GM12878 (cell line): ENCODE results near the gene RNF11. TPM values are rescaled to one million over a fixed set of nuclear protein-coding genes. Genes with fewer than 3 reads are reported as not detected.

ENCODE experiments used
- ATAC-seq: fragments of 200-7000 bp; cut with Tn5 transposase; 3 replicates; pipeline ENCODE4 v1.9.1; 2020; ENCODE audit warnings: mild to moderate bottlenecking, moderate library complexity
- BruUV-seq: library from RNA; stranded (reverse); fragments of 400-500 nt; replicated peaks from 2 replicates; lab custom pipeline; 2021; lab: Mats Ljungman, UMichigan
- CTCF ChIA-PET: fragments of 300-600 bp; sonication (Branson Sonifier 250); formaldehyde crosslinking; extraction: SDS; loops from one replicate; lab custom pipeline; 2021; ENCODE audit warnings: inconsistent platforms; lab: Yijun Ruan, JAX
- POLR2A ChIA-PET: fragments of 350-600 bp; formaldehyde crosslinking; extraction: SDS; loops from one replicate; lab custom pipeline; 2021; ENCODE audit warnings: inconsistent platforms; lab: Charles Lee
- RAD21 ChIA-PET: fragments of 300-600 bp; sonication (Branson Sonifier 250); formaldehyde crosslinking; loops from one replicate; lab custom pipeline; 2023; ENCODE audit warnings: antibody characterized with exemption; ENCODE audit not compliant: unreplicated experiment; lab: Charles Lee
- SMC1A ChIA-PET: fragments of 300-600 bp; sonication (Branson Sonifier 250); formaldehyde crosslinking; loops from one replicate; lab custom pipeline; 2023; ENCODE audit not compliant: unreplicated experiment, uncharacterized antibody; lab: Charles Lee
- DNase-seq: peaks from one replicate; pipeline ENCODE4 v3.0.0-alpha.2; 2011; ENCODE audit warnings: low read depth, low spot score
- FAIRE-seq: peaks from 3 replicates; lab custom pipeline; 2011; peaks lifted over from hg19 to GRCh38; lab: Jason Lieb, UNC
- H2AFZ ChIP-seq: 2 replicates; pipeline ENCODE4 v1.6.0; 2011; ENCODE audit warnings: low read depth, low read length, control low read depth; ENCODE audit not compliant: control insufficient read depth
- H3K27ac ChIP-seq: 2 replicates; pipeline ENCODE4 v1.5.1; 2011; ENCODE audit warnings: control low read depth; ENCODE audit not compliant: control insufficient read depth, insufficient read depth
- H3K27me3 ChIP-seq, 2 experiments: replicated peaks in 1 of 2; 2 replicates each; pipeline versions ENCODE4 v1.6.0 to v1.6.1; 2011; ENCODE audit warnings: low read length in 1 of 2; ENCODE audit not compliant: control insufficient read depth in 2 of 2, insufficient read depth in 2 of 2
- H3K36me3 ChIP-seq, 2 experiments: 2 replicates each; pipeline ENCODE4 v1.5.1; 2011; ENCODE audit warnings: low read length in 1 of 2; ENCODE audit not compliant: control insufficient read depth in 2 of 2, insufficient read depth in 2 of 2
- H3K4me1 ChIP-seq: 2 replicates; pipeline ENCODE4 v1.6.1; 2011; ENCODE audit warnings: mild to moderate bottlenecking, low read length, moderate library complexity, mixed read lengths; ENCODE audit not compliant: control insufficient read depth, insufficient read depth
- H3K4me2 ChIP-seq: 2 replicates; pipeline ENCODE4 v1.6.0; 2011; ENCODE audit warnings: control low read depth; ENCODE audit not compliant: control insufficient read depth, insufficient read depth
- H3K4me3 ChIP-seq: fragments of 200-600 bp; sonication (generic); 2 replicates; pipeline ENCODE4 v1.5.1; 2016
- H3K79me2 ChIP-seq: 2 replicates; pipeline ENCODE4 v1.6.0; 2011; ENCODE audit warnings: low read length; ENCODE audit not compliant: control insufficient read depth, insufficient read depth
- H3K9ac ChIP-seq: 2 replicates; pipeline ENCODE4 v1.8.0; 2011; ENCODE audit warnings: low read length, control low read depth, mixed read lengths; ENCODE audit not compliant: control insufficient read depth, insufficient read depth
- H3K9me3 ChIP-seq: replicated peaks from 3 replicates; pipeline ENCODE4 v1.5.1; 2011; ENCODE audit warnings: mild to moderate bottlenecking, low read length; ENCODE audit not compliant: control insufficient read depth, insufficient read depth
- H4K20me1 ChIP-seq: 2 replicates; pipeline ENCODE4 v1.6.0; 2011; ENCODE audit not compliant: control insufficient read depth, insufficient read depth
- CEBPB ChIP-seq, 2 experiments: fragments of 150-350 bp in 1 of 2; IDR thresholded peaks; 2 replicates each; pipeline ENCODE4 v1.6.1; 2012 to 2014; ENCODE audit warnings: low read depth in 2 of 2, low read length in 2 of 2, borderline replicate concordance in 1 of 2, inconsistent platforms in 1 of 2
- IKZF1 ChIP-seq: fragments of 450-650 bp; conservative IDR thresholded peaks from 2 replicates; pipeline ENCODE4 v1.6.1; 2017; ENCODE audit warnings: antibody characterized with exemption, mild to moderate bottlenecking
- JUND ChIP-seq: IDR thresholded peaks from 2 replicates; pipeline ENCODE4 v1.6.1; 2012; ENCODE audit warnings: low read depth, mild to moderate bottlenecking, low read length, improper control_type of control experiment, moderate library complexity
- KDM1A ChIP-seq: fragments of 200-600 bp; sonication (generic); IDR thresholded peaks from 2 replicates; pipeline ENCODE4 v1.6.1; 2016; ENCODE audit warnings: borderline replicate concordance
- MTA3 ChIP-seq: IDR thresholded peaks from 2 replicates; pipeline ENCODE4 v1.6.1; 2012; ENCODE audit warnings: low read length, inconsistent platforms, borderline replicate concordance
- NFXL1 ChIP-seq: fragments of 450-650 bp; IDR thresholded peaks from 2 replicates; pipeline ENCODE4 v1.6.1; 2017; ENCODE audit warnings: antibody characterized with exemption, mild to moderate bottlenecking, borderline replicate concordance
- PAX5 ChIP-seq: IDR thresholded peaks from 2 replicates; pipeline ENCODE4 v1.6.1; 2011; ENCODE audit warnings: low read depth, low read length, borderline replicate concordance
- PML ChIP-seq: IDR thresholded peaks from 2 replicates; pipeline ENCODE4 v1.6.1; 2012; ENCODE audit warnings: low read length, inconsistent platforms
- POLR2AphosphoS2 ChIP-seq: IDR thresholded peaks from 2 replicates; pipeline ENCODE4 v1.6.1; 2011; ENCODE audit warnings: low read depth, mild to moderate bottlenecking, low read length, improper control_type of control experiment, moderate library complexity
- POU2F2 ChIP-seq: IDR thresholded peaks from 3 replicates; pipeline ENCODE4 v1.6.1; 2011; ENCODE audit warnings: low read depth, mild to moderate bottlenecking, low read length, borderline replicate concordance
- RAD21 ChIP-seq: IDR thresholded peaks from 2 replicates; pipeline ENCODE4 v1.6.1; 2011; ENCODE audit warnings: mild to moderate bottlenecking, low read depth, low read length, moderate library complexity; ENCODE audit not compliant: insufficient read depth
- RFX5 ChIP-seq: IDR thresholded peaks from 2 replicates; pipeline ENCODE4 v1.6.1; 2011; ENCODE audit warnings: low read depth, low read length, improper control_type of control experiment
- SMARCA5 ChIP-seq: fragments of 450-650 bp; IDR thresholded peaks from 2 replicates; pipeline ENCODE4 v1.6.1; 2017; ENCODE audit warnings: mild to moderate bottlenecking
- SP1 ChIP-seq: IDR thresholded peaks from one replicate; pipeline ENCODE4 v1.6.1; 2011; ENCODE audit warnings: low read depth, low read length
- SUZ12 ChIP-seq: fragments of 200-600 bp; sonication (generic); IDR thresholded peaks from one replicate; pipeline ENCODE4 v1.6.1; 2018; ENCODE audit warnings: antibody characterized with exemption, mild to moderate bottlenecking; ENCODE audit not compliant: unreplicated experiment
- ZBED1 ChIP-seq: IDR thresholded peaks from 2 replicates; pipeline ENCODE4 v1.6.1; 2016; ENCODE audit warnings: borderline replicate concordance
- ZSCAN29 ChIP-seq: fragments of 450-650 bp; IDR thresholded peaks from 2 replicates; pipeline ENCODE4 v1.6.1; 2017; ENCODE audit warnings: mild to moderate bottlenecking, moderate library complexity
- WGBS: methylation state at CpG from one replicate; pipeline ENCODE4 v1.1.6; 2016; ENCODE audit warnings: low lambda C conversion rate; ENCODE audit not compliant: insufficient replicate concordance, insufficient coverage; ENCODE audit errors: missing lambda C conversion rate; 5-methylcytosine and 5-hydroxymethylcytosine counted together
- in situ Hi-C: fragments of 300-500 bp; cut with MboI; formaldehyde crosslinking; loops from 9 replicates; pipeline ENCODE4 v1.14.3; 2018; ENCODE audit warnings: mixed read lengths
- intact Hi-C: fragments of 100-400 bp; cut with micrococcal nuclease; formaldehyde crosslinking; loops from one replicate; pipeline ENCODE4 v1.14.2; 2022; ENCODE audit not compliant: unreplicated experiment
- polyA plus RNA-seq, 11 experiments: library from polyadenylated mRNA; depleted of rRNA in 4 of 11; unstranded in 6 of 11; stranded (reverse) in 5 of 11; fragments of >200 nt; fragmentation: Nextera tagmentation in 4 of 11; fragmentation: Illumina TruSeq in 1 of 11; extraction: Ambion mirVana in 4 of 11; extraction: Trizol in 1 of 11; gene quantifications; 1 replicate in 1 of 11; 2 replicates in 10 of 11; pipeline versions ENCODE4 v1.2.1 to v1.2.3, GENCODE V29; 2011 to 2016; ENCODE audit warnings: inconsistent platforms in 2 of 11, missing spikeins in 2 of 11, low read depth in 1 of 11
- total RNA-seq, 4 experiments: library from RNA; depleted of rRNA in 3 of 4; stranded (reverse); fragments of >200 nt in 3 of 4; fragmentation: Illumina TruSeq in 1 of 4; extraction: Trizol in 1 of 4; gene quantifications; 2 replicates each; pipeline versions ENCODE4 v1.2.1 to v1.2.3, GENCODE V29; 2013 to 2021
- TF ChIP-seq, protein P1 (sequence below): fragments of 450-650 bp; IDR thresholded peaks from 2 replicates; pipeline ENCODE4 v1.6.1; 2017; ENCODE audit warnings: mild to moderate bottlenecking, low read depth, inconsistent platforms; ENCODE audit not compliant: poor library complexity, severe bottlenecking

The RNF11 gene
- total and polyA plus RNA-seq, 10 of the 15 experiments (the other 5 are each of a cell fraction or from before 2014, with no cell fraction given): 9.5 to 43.6 (median 32.3) TPM

DNA sequence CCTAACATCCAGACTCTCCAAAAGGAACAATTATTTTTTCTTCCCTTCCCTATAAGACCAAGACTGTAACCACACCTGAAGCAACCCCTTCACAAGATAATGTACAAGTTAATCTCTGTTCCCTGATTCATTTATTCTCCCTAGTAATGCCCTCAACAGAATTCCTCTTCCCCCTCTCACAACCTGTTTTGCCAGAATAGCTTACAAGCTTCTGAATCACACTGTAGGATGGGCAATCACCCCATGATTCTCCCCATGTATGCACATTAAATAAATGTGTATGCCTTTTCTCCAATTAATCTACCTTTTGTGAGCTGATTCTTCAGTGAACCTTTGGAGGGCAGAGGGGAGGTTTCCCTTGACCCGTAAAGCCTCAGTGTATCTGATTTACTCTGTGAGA, 20.9 kb upstream of the RNF11 start:
- no peak for FAIRE-seq
- Histone ChIP-seq H4K20me1 (no peaks in the 10 kb centered on the region), H3K79me2 (no peaks in the 10 kb centered on the region), H3K9ac (no peak overlapping the region), H3K27ac (no peak overlapping the region; the same call in 1 of the 2 replicates), H3K36me3 (no peaks in the 10 kb centered on the region), H3K4me2 (peak overlapping the region; percentile 76; the same call in 1 of the 2 replicates), H2AFZ (peak overlapping the region; percentile 81), H3K4me3 (no peak overlapping the region), H3K9me3 (no peaks in the 10 kb centered on the region)
- ChIA-PET SMC1A (interaction anchor here (0.8 to 2.1 kb wide), 8 partner anchors 11 to 431 kb away, joined by 3 to 8 read pairs (median 3); partner anchors contain the start of gene RNF11), CTCF (interaction anchor here (0.6 to 7.8 kb wide), 4 partner anchors 24 to 125 kb away, joined by 3 to 48 read pairs (median 4); no protein-coding TSS in a partner anchor), RAD21 (interaction anchor here (1.1 kb wide), 1 partner anchor 24 kb away, joined by 4 read pairs; no protein-coding TSS in a partner anchor)
- ATAC-seq: no peak
- WGBS: 83% methylated on average over 1 of the region's 1 CpG
- DNase-seq: no peak
- BruUV-seq: no TSS peak
- no peak for TF ChIP-seq SP1
- no peak for TF ChIP-seq NFXL1
- TF ChIP-seq SUZ12: no peak
- no peak for TF ChIP-seq POU2F2
- TF ChIP-seq, all 136 proteins: peak for 0
- in situ Hi-C loops (no loop called here), intact Hi-C loops (no loop called here)
- H3K27me3 ChIP-seq: no peaks in the 10 kb centered on the region
- peaks cover 11% of the 10 kb centered on the region for H3K4me1 ChIP-seq
- POLR2A ChIA-PET: no interaction called here

GRCh38 chr1:51216631-51217030, 19.4 kb upstream of the RNF11 start:
- intact Hi-C loops (no loop called here), in situ Hi-C loops (no loop called here)
- POLR2A ChIA-PET: interaction anchor here (0.9 kb wide), 1 partner anchor 15 kb away, joined by 3 read pairs; no protein-coding TSS in a partner anchor
- no peaks in the 10 kb centered on the region for H3K79me2 ChIP-seq
- no peaks in the 10 kb centered on the region for H3K36me3 ChIP-seq
- H3K27ac ChIP-seq: no peak overlapping the region
- peaks cover 11% of the 10 kb centered on the region for H3K4me1 ChIP-seq
- H3K9me3 ChIP-seq: no peaks in the 10 kb centered on the region
- RAD21 ChIA-PET: no interaction called here
- no peak for FAIRE-seq
- no peak for ATAC-seq
- no peak overlapping the region for H3K9ac ChIP-seq
- no peak overlapping the region for H3K4me3 ChIP-seq
- no peak for DNase-seq
- SMC1A ChIA-PET: interaction anchor here (0.8 to 2.0 kb wide), 3 partner anchors 19 to 206 kb away, joined by 3 to 8 read pairs (median 3); partner anchors contain the start of gene RNF11
- H4K20me1 ChIP-seq: no peaks in the 10 kb centered on the region
- no peak overlapping the region for H2AFZ ChIP-seq
- H3K4me2 ChIP-seq: no peak overlapping the region
- CTCF ChIA-PET: interaction anchor here (0.7 to 7.8 kb wide), 5 partner anchors 26 to 532 kb away, joined by 3 to 48 read pairs (median 4); no protein-coding TSS in a partner anchor
- no TSS peak for BruUV-seq
- no peaks in the 10 kb centered on the region for H3K27me3 ChIP-seq
- WGBS: 65% methylated on average over 3 of the region's 4 CpGs
- TF ChIP-seq, protein P1, sequence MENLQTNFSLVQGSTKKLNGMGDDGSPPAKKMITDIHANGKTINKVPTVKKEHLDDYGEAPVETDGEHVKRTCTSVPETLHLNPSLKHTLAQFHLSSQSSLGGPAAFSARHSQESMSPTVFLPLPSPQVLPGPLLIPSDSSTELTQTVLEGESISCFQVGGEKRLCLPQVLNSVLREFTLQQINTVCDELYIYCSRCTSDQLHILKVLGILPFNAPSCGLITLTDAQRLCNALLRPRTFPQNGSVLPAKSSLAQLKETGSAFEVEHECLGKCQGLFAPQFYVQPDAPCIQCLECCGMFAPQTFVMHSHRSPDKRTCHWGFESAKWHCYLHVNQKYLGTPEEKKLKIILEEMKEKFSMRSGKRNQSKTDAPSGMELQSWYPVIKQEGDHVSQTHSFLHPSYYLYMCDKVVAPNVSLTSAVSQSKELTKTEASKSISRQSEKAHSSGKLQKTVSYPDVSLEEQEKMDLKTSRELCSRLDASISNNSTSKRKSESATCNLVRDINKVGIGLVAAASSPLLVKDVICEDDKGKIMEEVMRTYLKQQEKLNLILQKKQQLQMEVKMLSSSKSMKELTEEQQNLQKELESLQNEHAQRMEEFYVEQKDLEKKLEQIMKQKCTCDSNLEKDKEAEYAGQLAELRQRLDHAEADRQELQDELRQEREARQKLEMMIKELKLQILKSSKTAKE: no peak
- no peak for TF ChIP-seq PML
- no peak for TF ChIP-seq RFX5
- TF ChIP-seq PAX5: no peak
- no peak for TF ChIP-seq SMARCA5
- no peak for TF ChIP-seq ZBED1
- TF ChIP-seq RAD21: no peak
- TF ChIP-seq MTA3: no peak
- no peak for TF ChIP-seq CEBPB (IDR thresholded peaks at IDR 0.05; ENCODE audit: borderline replicate concordance in 1 of 2, low read depth in 2 of 2, low read length in 2 of 2)
- no peak for TF ChIP-seq KDM1A
- no peak for TF ChIP-seq POLR2AphosphoS2
- no peak for TF ChIP-seq ZSCAN29
- TF ChIP-seq JUND: no peak
- no peak for TF ChIP-seq IKZF1
